Endothelial cell of umbilical vein (primary cell): ENCODE results near the gene PTS. TPM values are rescaled to one million over a fixed set of nuclear protein-coding genes. Genes with fewer than 3 reads are reported as not detected.

ENCODE experiments used
- BruUV-seq: library from RNA; stranded (reverse); fragments of 400-500 nt; replicated peaks from 2 replicates; lab custom pipeline; 2021; lab: Mats Ljungman, UMichigan
- CTCF ChIA-PET: fragments of 300-600, 350-600 bp; sonication (Branson Sonifier 250); formaldehyde crosslinking; loops from one replicate; lab custom pipeline; 2021; ENCODE audit warnings: antibody characterized with exemption, inconsistent platforms; lab: Charles Lee
- POLR2A ChIA-PET: fragments of 300-600, 350-600 bp; sonication (Branson Sonifier 250); formaldehyde crosslinking; loops from one replicate; lab custom pipeline; 2021; ENCODE audit warnings: antibody characterized with exemption, inconsistent platforms; lab: Charles Lee
- DNase-seq: peaks from one replicate; pipeline ENCODE4 v3.0.0-alpha.2; 2011; ENCODE audit warnings: low read depth, low spot score
- FAIRE-seq: peaks from 2 replicates; lab custom pipeline; 2011; peaks lifted over from hg19 to GRCh38; lab: Jason Lieb, UNC
- H2AFZ ChIP-seq: 2 replicates; pipeline ENCODE4 v1.6.0; 2012; ENCODE audit warnings: low read depth, low read length, control low read depth, inconsistent platforms
- H3K27ac ChIP-seq: 2 replicates; pipeline ENCODE4 v1.5.1; 2011; ENCODE audit warnings: low read depth, mild to moderate bottlenecking, control low read depth, low read length, moderate library complexity; ENCODE audit not compliant: insufficient read depth
- H3K27me3 ChIP-seq, 2 experiments: 2 replicates each; pipeline versions ENCODE4 v1.6.0 to v1.6.1; 2011; ENCODE audit warnings: low read length in 2 of 2, mixed read lengths in 1 of 2; ENCODE audit not compliant: control insufficient read depth in 2 of 2, insufficient read depth in 2 of 2
- H3K36me3 ChIP-seq, 2 experiments: 2 replicates in 1 of 2; 3 replicates in 1 of 2; pipeline ENCODE4 v1.5.1; 2011; ENCODE audit warnings: low read length in 2 of 2, mild to moderate bottlenecking in 1 of 2, moderate library complexity in 1 of 2; ENCODE audit not compliant: control insufficient read depth in 2 of 2, insufficient read depth in 2 of 2; ENCODE audit errors: extremely low read depth in 1 of 2
- H3K4me1 ChIP-seq: 3 replicates; pipeline ENCODE4 v1.5.1; 2011; ENCODE audit warnings: mild to moderate bottlenecking, low read length; ENCODE audit not compliant: control insufficient read depth, insufficient read depth; ENCODE audit errors: extremely low read depth
- H3K4me2 ChIP-seq: 2 replicates; pipeline ENCODE4 v1.6.1; 2011; ENCODE audit warnings: low read length, control low read depth, mixed read lengths; ENCODE audit not compliant: insufficient read depth
- H3K4me3 ChIP-seq, 3 experiments: fragments of 200-600 bp in 1 of 3; sonication (generic), shearing (Covaris generic) in 1 of 3; replicated peaks in 1 of 3; 2 replicates each; pipeline ENCODE4 v1.5.1; 2011 to 2016; ENCODE audit warnings: control low read depth in 3 of 3, low read length in 3 of 3, mild to moderate bottlenecking in 2 of 3, inconsistent platforms in 1 of 3, low read depth in 1 of 3, moderate library complexity in 1 of 3; ENCODE audit not compliant: insufficient read depth in 1 of 3
- H3K79me2 ChIP-seq: 2 replicates; pipeline ENCODE4 v1.6.0; 2012; ENCODE audit warnings: low read length, inconsistent platforms; ENCODE audit not compliant: control insufficient read depth, insufficient read depth
- H3K9ac ChIP-seq: replicated peaks from 2 replicates; pipeline ENCODE3; 2011; ENCODE audit warnings: low read length, control low read depth; ENCODE audit not compliant: insufficient read depth; ENCODE audit errors: extremely low read depth
- H3K9me1 ChIP-seq: replicated peaks from 3 replicates; pipeline ENCODE4 v1.6.0; 2011; ENCODE audit warnings: mild to moderate bottlenecking, low read length; ENCODE audit not compliant: control insufficient read depth, insufficient read depth; ENCODE audit errors: extremely low read depth
- H3K9me3 ChIP-seq: replicated peaks from 2 replicates; pipeline ENCODE4 v1.5.1; 2012; ENCODE audit warnings: low read length, inconsistent platforms; ENCODE audit not compliant: control insufficient read depth, insufficient read depth
- H4K20me1 ChIP-seq: replicated peaks from 2 replicates; pipeline ENCODE3; 2011; ENCODE audit warnings: mild to moderate bottlenecking, low read length; ENCODE audit not compliant: control insufficient read depth, insufficient read depth; ENCODE audit errors: extremely low read depth
- CTCF ChIP-seq, 2 donors: IDR thresholded peaks; 1 replicate in 1 of 2; 2 replicates in 1 of 2; pipeline ENCODE4 v1.5.1; 2011; ENCODE audit warnings: low read length in 2 of 2, mild to moderate bottlenecking in 2 of 2, moderate library complexity in 2 of 2, control low read depth in 1 of 2, inconsistent platforms in 1 of 2, low read depth in 1 of 2; ENCODE audit not compliant: insufficient read depth in 1 of 2; ENCODE audit errors: extremely low read depth in 1 of 2
- EZH2 ChIP-seq: IDR thresholded peaks from 2 replicates; pipeline ENCODE4 v1.6.1; 2012; ENCODE audit warnings: borderline replicate concordance, low read depth, mild to moderate bottlenecking, moderate library complexity, low read length, inconsistent platforms; ENCODE audit not compliant: severe bottlenecking
- FOS ChIP-seq: IDR thresholded peaks from 2 replicates; pipeline ENCODE4 v1.6.1; 2011; ENCODE audit warnings: mild to moderate bottlenecking, low read length, moderate library complexity, borderline replicate concordance; ENCODE audit not compliant: insufficient read depth
- GATA2 ChIP-seq: IDR thresholded peaks from 2 replicates; pipeline ENCODE4 v1.7.0; 2011; ENCODE audit warnings: low read depth, mild to moderate bottlenecking, moderate library complexity, mixed read lengths, low read length; ENCODE audit not compliant: insufficient read length, insufficient read depth
- JUN ChIP-seq: IDR thresholded peaks from 2 replicates; pipeline ENCODE4 v1.6.1; 2011; ENCODE audit warnings: borderline replicate concordance, low read depth; ENCODE audit not compliant: insufficient read length, insufficient read depth
- MAX ChIP-seq: IDR thresholded peaks from 2 replicates; pipeline ENCODE4 v1.6.1; 2011; ENCODE audit not compliant: insufficient read depth, insufficient read length
- MYC ChIP-seq: IDR thresholded peaks from one replicate; pipeline ENCODE4 v1.6.1; 2011; ENCODE audit warnings: mild to moderate bottlenecking, low read depth, low read length
- POLR2A ChIP-seq: IDR thresholded peaks from 2 replicates; pipeline ENCODE4 v1.6.1; 2012; ENCODE audit warnings: low read depth, mild to moderate bottlenecking, control low read depth, low read length
- POLR2AphosphoS5 ChIP-seq: IDR thresholded peaks from 2 replicates; pipeline ENCODE4 v1.6.1; 2012; ENCODE audit warnings: low read depth, mild to moderate bottlenecking, control low read depth, low read length, moderate library complexity; ENCODE audit not compliant: insufficient read depth
- dilution Hi-C: fragments of 300-500 bp; cut with MboI; formaldehyde crosslinking; loops from one replicate; pipeline ENCODE4 v1.15.0; 2019; ENCODE audit warnings: low sequenced_read_pairs; ENCODE audit not compliant: extremely low pct_ligation_motif_present
- intact Hi-C: fragments of 100-400 bp; cut with micrococcal nuclease; formaldehyde crosslinking; loops from one replicate; pipeline ENCODE4 v1.10.0; 2022
- polyA plus RNA-seq, 4 experiments: library from polyadenylated mRNA; depleted of rRNA in 3 of 4; stranded (reverse) in 3 of 4; unstranded in 1 of 4; fragments of >200 nt; gene quantifications; 2 replicates each; pipeline versions ENCODE4 v1.2.1 to v1.2.3, GENCODE V29; 2011 to 2012; ENCODE audit warnings: missing spikeins in 1 of 4
- total RNA-seq: library from RNA; stranded (reverse); gene quantifications from 2 replicates; pipeline ENCODE4 v1.2.3, GENCODE V29; 2021

The PTS gene
- total and polyA plus RNA-seq, 2 donors (not counting 3 experiments of a cell fraction or from before 2014, with no cell fraction given): 29.1 to 45.7 TPM

GRCh38 chr11:112182867-112183266 is 43.4 kb upstream of the PTS start:
- BruUV-seq: no TSS peak

More at GRCh38 chr11:112182867-112183266, 43.4 kb upstream of the PTS start:
- FAIRE-seq (no peak), DNase-seq (no peak)
- H3K27me3 ChIP-seq: peaks cover 4 to 6% of the 10 kb centered on the region in 2 experiments
- H2AFZ ChIP-seq: no peak overlapping the region
- ChIA-PET CTCF (no interaction called here), POLR2A (no interaction called here)
- H3K9me3 ChIP-seq: no peaks in the 10 kb centered on the region
- no peak for TF ChIP-seq POLR2AphosphoS5
- no peak for TF ChIP-seq EZH2
- no peak for TF ChIP-seq POLR2A
- no peak for TF ChIP-seq GATA2
- no peak for TF ChIP-seq MAX
- TF ChIP-seq MYC: no peak
- no peak for TF ChIP-seq CTCF (IDR thresholded peaks at IDR 0.05; ENCODE audit: extremely low read depth in 1 of 2, insufficient read depth in 1 of 2, low read depth in 1 of 2, low read length in 2 of 2)
- TF ChIP-seq FOS: no peak
- no peak for TF ChIP-seq JUN
- dilution Hi-C loops (no loop called here), intact Hi-C loops (no loop called here)
- H3K79me2 ChIP-seq: no peaks in the 10 kb centered on the region
- H4K20me1 ChIP-seq: no peaks in the 10 kb centered on the region
- no peak overlapping the region for H3K9ac ChIP-seq
- no peak overlapping the region for H3K27ac ChIP-seq
- no peaks in the 10 kb centered on the region for H3K36me3 ChIP-seq
- no peak overlapping the region for H3K4me3 ChIP-seq
- H3K4me2 ChIP-seq: no peak overlapping the region
- no peaks in the 10 kb centered on the region for H3K4me1 ChIP-seq
- no peaks in the 10 kb centered on the region for H3K9me1 ChIP-seq
